ENCODE data around the gene ZNF740.
"Not testable (repeated sequence)": the region's sequence is repeated elsewhere in the genome, so short reads cannot be mapped to it uniquely, and the experiment has no call there.

Gene ZNF740

GRCh38 chr12:53174881-53175491, 5.5 kb upstream of the ZNF740 start:
- no peak for DNase-seq

- DNase-seq, result no peak
These were observed 3.8 kb upstream of the ZNF740 start for GRCh38 chr12:53176750-53177149.

DNA sequence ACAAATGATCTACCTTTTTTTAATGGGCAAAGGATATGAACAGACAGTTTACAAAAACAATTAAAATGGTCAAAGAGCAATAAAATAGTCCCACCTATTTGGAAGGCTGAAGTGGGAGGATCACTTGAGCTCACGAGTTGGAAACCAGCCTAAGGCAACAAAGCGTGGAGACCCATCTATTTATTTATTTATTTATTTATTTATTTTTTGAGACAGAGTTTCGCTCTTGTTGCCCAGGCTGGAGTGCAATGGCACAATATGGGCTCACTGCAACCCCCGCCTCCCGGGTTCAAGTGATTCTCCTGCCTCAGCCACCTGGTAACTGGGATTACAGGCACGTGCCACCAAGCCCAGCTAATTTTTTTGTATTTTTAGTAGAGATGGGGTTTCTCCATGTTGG, 3.1 kb upstream of the ZNF740 start:
- not testable (repeated sequence) for DNase-seq

DNA sequence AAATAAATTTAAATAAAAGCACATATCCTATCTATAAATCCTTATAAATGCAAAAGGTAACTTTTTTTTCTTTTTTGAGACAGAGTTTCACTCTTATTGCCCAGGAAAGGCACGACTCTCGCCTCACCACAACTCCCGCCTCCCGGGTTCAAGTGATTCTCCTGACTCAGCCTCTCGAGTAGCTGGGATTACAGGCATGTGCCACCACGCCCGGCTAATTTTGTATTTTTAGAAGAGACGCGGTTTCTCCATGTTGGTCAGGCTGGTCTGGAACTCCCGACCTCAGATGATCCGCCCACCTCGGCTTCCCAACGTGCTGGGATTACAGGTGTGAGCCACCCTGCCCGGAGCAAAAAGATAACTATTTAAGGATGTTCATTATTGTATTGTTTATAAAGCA, 1.7 kb upstream of the ZNF740 start:
- not testable (repeated sequence) for DNase-seq

DNA sequence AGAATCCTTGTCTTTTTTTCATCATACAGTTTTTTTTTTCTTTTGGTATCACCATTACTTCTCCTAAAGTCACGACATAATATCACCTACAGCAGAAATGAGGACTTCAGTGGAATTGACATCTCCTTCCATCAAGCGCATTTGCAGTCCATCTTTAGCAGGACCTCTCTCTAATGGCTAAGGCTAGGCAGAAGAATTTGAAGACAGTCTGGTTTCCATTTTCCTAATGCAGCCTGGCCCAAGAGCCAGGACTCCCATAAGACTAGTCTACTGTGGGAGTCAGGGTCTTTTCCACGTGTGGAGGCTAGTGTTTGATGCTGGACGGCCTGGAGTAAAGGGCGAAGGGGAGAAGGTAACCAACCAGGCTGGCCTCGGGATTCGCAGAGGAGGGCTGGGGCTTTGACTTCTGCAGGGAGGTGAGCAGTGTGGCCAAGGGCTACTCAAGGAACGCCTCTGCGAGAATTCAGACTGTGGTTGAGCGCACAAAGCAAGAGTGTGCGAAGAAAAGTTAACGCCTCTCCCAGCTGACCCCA, 769 bp upstream of the ZNF740 start:
- DNase-seq, result no peak

DNA sequence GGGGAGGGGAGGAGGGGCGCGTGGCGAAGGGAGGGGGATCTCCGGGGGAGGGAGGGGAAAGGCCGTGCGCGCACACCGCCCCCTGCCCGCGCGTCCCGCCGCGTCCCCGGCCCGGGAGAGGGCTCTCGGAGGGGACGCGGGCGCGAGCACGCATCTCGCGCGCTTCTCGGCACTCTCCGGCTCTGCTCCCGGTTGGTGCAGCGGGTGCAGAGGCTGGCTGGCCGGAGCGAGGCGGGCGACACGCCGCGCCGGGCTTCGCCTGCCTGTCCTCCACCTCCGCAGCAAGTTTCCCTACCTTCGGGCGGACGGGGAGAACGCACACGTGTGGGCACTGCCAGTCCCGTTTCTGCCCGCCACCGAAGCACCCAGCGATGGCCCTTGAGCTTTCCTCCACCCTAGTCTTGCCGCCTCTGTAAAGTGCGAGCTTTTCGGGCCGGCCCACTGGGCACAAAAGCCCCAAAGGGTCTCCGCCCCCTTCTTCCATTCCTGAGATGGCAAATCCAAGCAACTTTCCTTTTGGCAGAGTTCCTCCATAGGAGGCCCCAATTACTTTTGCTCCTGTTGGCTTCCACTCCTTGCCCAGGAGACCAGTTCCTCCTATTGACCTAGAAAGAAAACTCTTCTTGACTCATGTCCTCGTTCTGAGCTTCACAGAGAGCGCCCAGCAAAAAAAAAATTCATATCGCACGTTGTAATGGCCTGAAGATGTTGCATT, 566 bp downstream of the ZNF740 start:
- peak; percentile 73 for DNase-seq

DNA sequence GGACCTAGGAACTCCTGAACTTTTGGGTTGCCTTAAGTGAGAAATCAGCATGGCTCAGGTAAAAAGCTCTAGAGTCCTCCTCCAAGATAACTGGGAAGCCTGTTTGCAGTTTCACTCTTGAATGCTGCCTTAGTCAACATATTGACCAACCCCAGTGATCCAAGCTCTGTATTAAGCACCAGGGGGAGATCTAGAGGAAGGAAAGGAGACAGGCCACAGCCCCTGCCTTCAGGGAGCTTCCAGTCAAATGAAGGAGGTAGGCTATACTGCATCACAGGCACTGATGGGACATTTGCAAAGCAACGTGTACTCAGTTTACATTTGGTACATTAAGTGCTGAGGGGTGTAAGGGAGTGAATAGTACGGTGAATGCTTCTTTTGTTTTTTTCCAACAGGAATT, 1.4 kb downstream of the ZNF740 start:
- DNase-seq, result no peak

- DNase-seq, result no peak
These were observed 2.4 kb downstream of the ZNF740 start for GRCh38 chr12:53182903-53183302.

- DNase-seq, result no peak
These were observed 4.3 kb downstream of the ZNF740 start for GRCh38 chr12:53184828-53185227.

DNA sequence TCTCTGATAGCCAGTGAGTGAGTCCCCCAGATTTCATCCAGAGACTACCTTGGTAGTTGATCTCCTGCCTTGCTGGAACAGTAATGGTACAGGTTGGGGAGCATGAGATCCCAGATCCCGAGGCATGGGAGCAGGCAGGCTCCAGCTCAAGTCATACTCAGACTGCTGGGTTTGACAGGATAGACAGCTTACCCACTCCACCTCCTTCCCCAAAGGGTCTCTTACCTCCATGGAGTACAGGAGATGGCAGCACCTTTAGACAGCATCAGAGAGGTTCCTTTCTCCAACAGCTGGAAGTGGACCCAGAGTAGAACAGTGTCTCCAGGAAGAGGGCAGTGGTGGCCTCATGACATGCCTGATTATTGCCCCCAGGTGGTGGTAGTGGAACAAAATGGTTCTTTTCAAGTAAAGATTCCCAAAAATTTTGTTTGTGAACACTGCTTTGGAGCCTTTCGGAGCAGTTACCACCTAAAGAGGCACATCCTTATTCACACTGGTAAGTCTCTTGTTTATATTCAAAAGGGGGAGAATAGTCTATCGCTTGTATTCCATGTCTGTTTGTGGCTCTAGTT, 5.1 kb downstream of the ZNF740 start:
- DNase-seq, result no peak

DNA sequence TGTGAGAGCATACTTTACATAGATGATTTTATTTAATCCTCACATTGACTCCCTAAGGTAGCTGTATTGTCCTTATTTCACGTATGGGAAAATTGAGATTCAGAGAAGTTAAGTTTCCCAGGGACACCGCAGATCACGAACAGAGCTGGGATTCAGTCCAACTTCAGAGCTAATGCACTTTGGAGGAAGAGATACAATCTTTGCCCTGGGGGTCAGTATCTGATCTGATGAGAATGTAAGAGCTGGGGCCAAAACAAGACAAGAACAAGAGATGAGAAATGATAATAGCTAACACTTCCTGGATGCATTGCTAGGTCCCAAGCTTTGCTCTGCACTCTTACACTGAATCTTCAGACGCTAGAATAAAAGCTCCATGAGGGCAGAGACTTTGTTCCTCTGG, 6.2 kb downstream of the ZNF740 start:
- DNase-seq, result no peak

GRCh38 chr12:53187145-53187899, 6.8 kb downstream of the ZNF740 start:
- no peak for DNase-seq

- no peak for DNase-seq
These were observed 9.7 kb downstream of the ZNF740 start for GRCh38 chr12:53190108-53190729.

DNA sequence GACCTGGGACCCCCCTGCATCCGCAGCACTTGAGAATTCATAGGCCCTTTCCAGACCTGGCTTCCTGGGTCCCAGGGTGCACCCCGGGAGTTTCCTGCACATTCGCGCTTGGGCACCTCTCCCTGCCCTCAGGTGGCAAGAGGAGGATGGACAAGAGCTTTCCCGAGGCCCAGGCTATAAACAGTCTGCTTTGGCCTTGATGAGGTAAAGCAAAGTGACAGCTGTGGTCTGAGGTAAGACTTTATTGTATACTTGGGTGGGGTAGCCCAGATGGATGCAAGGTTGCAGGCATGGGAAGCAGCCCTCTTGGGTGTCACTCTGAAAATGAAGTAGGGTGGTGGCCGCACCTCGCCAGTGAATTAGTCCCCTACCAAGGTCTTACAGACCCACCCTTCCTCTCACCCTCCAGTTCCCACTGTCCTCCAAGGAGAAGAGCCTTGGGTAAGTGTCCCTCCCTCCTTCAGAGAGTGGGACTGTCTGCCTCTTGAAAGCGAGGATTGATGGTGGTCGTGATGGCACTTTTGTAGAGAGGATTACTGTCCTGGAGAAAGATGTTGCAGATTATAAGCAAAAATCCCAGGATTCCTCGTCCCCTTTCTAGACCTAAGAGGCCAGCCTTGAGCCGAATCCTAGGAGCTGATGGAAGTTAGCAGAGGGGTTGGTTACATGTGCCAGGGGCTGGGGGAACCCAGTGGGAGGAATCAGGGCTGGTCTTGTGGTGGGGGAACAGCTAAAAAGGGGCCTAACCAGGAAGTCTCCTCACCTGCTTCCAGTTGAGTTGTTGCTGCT, 10.8 kb downstream of the ZNF740 start:
- no peak for DNase-seq

DNA sequence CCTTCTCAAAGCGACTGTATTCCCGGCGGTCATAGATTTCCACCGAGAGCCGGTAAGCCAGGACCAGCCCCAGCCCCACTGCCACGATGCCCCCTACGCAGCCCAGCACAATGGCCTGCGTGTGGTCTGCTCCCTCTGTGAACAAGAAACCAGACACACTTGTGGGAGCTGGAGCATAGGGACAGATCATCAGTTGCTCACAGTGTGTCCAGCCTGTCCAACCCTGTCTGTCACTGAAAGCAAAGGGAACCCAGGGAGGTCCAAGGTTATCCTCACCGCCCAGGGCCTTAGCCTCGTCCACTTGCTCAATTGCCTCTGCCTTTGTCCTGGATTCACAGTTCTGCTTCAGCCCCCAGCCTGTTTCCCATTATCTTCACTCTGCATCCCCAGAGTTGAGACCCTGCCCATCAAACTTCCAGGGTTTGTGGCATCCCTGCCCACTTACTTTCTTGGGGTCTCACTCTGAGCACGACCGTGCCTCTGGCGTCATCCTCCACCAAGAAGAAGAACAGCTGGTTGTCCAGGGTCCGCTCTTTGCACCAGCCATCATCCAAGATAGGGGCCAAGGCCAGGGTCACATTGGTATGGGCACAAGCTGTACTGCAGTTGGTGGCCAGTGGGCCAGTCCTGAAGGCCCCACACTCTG, 11.5 kb downstream of the ZNF740 start:
- no peak for DNase-seq

DNA sequence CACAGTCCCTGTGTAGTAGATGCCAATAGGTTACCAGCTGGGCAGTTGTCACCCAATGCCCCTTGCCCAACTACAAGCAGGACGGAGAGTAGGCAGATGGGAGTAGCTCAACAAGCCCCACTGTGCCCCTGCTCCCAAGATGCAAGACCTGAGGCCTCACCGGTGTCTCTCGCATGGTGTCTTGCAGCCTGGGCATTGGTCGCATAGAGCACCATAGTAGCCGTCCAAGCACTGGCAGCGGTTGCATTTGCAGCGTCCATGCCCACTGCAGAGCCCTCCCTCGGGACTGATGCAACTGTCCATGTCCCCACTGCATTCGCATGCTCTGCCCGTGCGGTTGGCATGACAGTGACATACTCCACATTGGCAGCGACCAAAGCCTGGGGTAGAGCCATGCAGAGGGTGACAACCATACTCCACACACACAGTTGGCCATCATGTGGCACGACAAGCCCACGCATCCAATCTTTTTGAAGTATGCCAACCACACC, 12.1 kb downstream of the ZNF740 start:
- DNase-seq, result no peak

DNA sequence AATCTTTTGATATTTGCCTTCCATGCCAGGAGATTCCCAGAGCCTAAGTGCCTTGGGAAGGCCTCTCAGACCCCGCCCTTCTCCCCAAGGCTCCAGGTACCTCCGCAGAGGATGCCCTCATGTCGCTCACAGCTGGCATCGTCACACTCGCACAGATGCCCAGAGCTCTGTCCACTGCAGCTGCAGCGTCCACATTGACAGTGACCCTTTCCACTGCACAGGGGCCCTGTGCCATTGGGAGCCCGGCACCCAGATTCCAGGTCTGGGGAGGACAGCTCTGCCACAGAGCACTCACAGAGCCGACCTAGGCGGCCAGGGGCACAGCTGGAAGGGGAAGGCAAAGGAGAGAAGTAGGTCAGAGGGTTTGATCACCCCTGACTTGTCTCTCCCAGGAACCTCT, 12.5 kb downstream of the ZNF740 start:
- DNase-seq, result no peak

- no peak for DNase-seq
These were observed 13.6 kb downstream of the ZNF740 start for GRCh38 chr12:53193985-53194716.

GRCh38 chr12:53194973-53195372, 14.5 kb downstream of the ZNF740 start:
- DNase-seq, result no peak

GRCh38 chr12:53195516-53196420, 15.2 kb downstream of the ZNF740 start:
- DNase-seq, result no peak

Measured in activated CD4-positive, CD25-positive, alpha-beta regulatory T cell treated with anti-CD3 and anti-CD28 coated beads, Interleukin-2, amount 50 U/mL, for 72 hours (primary cell).